Progenitor cell of endocrine pancreas (in vitro differentiated cells): ENCODE measurements around the gene SLC9A8. TPM values are rescaled to one million over a fixed set of nuclear protein-coding genes. Genes with fewer than 3 reads are reported as not detected.

Experiments
- DNase-seq: peaks from one replicate; pipeline ENCODE4 v3.0.0; 2021; ENCODE audit warnings: low spot score; ENCODE audit not compliant: unreplicated experiment
- H3K27ac Mint-ChIP-seq: 2 replicates; pipeline ENCODE4 v1.8.0; 2021; ENCODE audit warnings: mild to moderate bottlenecking, moderate library complexity, mixed read lengths
- H3K27me3 Mint-ChIP-seq: 2 replicates; pipeline ENCODE4 v1.8.0; 2021; ENCODE audit warnings: mixed read lengths
- H3K36me3 Mint-ChIP-seq: 2 replicates; pipeline ENCODE4 v1.8.0; 2022; ENCODE audit warnings: mixed read lengths; ENCODE audit not compliant: insufficient read depth
- H3K4me1 Mint-ChIP-seq: 2 replicates; pipeline ENCODE4 v1.8.0; 2021; ENCODE audit warnings: low read depth, mixed read lengths
- H3K4me3 Mint-ChIP-seq: 2 replicates; pipeline ENCODE4 v1.8.0; 2021; ENCODE audit warnings: low read depth, mild to moderate bottlenecking, moderate library complexity, mixed read lengths
- H3K9me3 Mint-ChIP-seq: 2 replicates; pipeline ENCODE4 v1.8.0; 2021; ENCODE audit warnings: low read depth, mixed read lengths
- CTCF ChIP-seq: fragments of 200-600 bp; sonication (generic); IDR thresholded peaks from one replicate; pipeline ENCODE4 v1.5.0; 2021; ENCODE audit warnings: antibody characterized with exemption, mild to moderate bottlenecking; ENCODE audit not compliant: unreplicated experiment
- total RNA-seq: library from RNA; stranded (reverse); gene quantifications from 2 replicates; pipeline ENCODE4 v1.2.1, GENCODE V29; 2021

Gene SLC9A8
- total RNA-seq, 1 donor from 2014 or later, result 11.4 TPM

DNA sequence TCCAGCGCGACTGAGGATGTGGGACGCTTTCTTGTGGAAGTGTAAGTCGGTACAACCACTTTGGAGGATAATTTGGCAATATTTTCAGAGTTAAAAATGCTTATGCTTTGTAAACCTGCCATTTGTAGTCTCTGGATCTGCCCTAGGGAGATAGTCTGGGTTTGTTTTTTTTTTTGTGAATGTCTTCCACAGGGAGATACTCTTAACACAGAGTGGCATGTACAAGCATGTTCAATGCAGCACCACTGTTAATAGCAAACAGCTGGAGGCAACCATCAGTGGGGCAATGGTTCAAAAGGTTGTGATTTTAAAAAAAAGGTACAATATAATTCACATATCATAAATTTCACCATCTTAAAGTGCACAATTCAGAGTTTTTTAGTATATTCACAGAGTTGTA is 22.4 kb downstream of the SLC9A8 start:
- no peak for DNase-seq
- Mint-ChIP-seq H3K4me3 (no peak overlapping the region), H3K9me3 (peaks cover 3% of the 10 kb centered on the region), H3K27ac (no peak overlapping the region), H3K36me3 (peaks cover 12% of the 10 kb centered on the region), H3K27me3 (no peaks in the 10 kb centered on the region), H3K4me1 (peaks cover 6% of the 10 kb centered on the region)
- no peak for TF ChIP-seq CTCF

DNA sequence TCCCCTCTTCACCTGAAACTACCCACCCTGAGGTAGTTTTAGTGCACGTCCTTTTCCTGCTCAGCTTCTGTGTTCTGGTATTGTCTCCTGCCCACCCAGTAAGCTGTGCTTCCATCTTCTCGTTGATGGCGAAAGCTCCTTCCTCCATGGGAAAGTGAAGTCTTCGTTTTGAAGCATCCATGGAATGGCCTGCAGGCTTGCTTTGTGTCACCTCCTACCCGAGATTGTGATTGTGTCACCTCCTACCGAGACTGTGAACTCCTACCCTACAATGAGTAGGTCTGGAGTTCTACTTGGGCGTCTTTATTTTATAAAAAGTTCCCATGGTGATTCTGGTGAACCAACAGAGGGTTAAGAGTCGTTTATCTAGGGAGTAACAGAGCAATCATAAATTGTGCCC is 25.9 kb downstream of the SLC9A8 start:
- no peak for DNase-seq
- Mint-ChIP-seq H3K4me1 (peaks cover 6% of the 10 kb centered on the region), H3K27ac (no peak overlapping the region), H3K27me3 (no peaks in the 10 kb centered on the region), H3K4me3 (no peak overlapping the region), H3K36me3 (peaks cover 15% of the 10 kb centered on the region), H3K9me3 (peaks cover 3% of the 10 kb centered on the region)
- TF ChIP-seq CTCF, result no peak

- Mint-ChIP-seq H3K9me3 (no peaks in the 10 kb centered on the region), H3K27me3 (no peaks in the 10 kb centered on the region), H3K36me3 (peaks cover 5% of the 10 kb centered on the region), H3K4me3 (no peak overlapping the region), H3K4me1 (no peaks in the 10 kb centered on the region), H3K27ac (no peak overlapping the region)
- DNase-seq, result no peak
- TF ChIP-seq CTCF, result no peak
Observed at GRCh38 chr20:49843139-49843538, 30.5 kb downstream of the SLC9A8 start.

DNA sequence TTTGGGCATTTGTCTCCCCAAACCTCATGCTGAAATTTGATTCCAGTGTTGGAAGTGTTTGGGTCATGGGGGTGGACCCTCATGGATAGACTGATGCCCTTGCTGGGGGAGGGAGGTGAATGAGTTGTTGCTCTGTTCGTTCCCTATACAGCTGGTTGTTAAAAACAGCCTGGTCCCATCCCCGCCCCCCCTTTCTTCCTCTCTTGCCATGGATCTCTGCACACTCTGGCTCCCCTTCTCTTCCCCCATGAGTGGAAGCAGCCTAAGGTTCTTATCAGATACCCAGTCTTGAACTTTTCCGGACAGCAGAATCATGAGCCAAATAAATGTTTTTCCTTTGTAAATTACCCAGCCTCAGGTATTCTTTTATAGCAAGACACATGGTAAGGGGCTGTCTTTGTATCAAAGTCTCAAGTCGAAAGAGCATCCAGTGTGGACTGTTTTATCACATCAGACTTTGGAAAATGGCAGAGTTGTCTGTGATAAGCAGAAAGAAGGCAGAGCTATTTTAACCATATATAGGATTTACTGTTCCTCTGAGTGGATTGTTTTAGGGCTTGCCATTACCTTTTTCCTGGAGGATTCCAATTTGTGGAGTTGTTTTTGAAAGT is 31.2 kb downstream of the SLC9A8 start:
- H3K36me3 Mint-ChIP-seq, result peaks cover 5% of the 10 kb centered on the region
- no peak for TF ChIP-seq CTCF
- H3K4me1 Mint-ChIP-seq, result no peaks in the 10 kb centered on the region
- H3K27ac Mint-ChIP-seq, result no peak overlapping the region
- no peaks in the 10 kb centered on the region for H3K27me3 Mint-ChIP-seq
- DNase-seq, result no peak
- H3K9me3 Mint-ChIP-seq, result no peaks in the 10 kb centered on the region
- no peak overlapping the region for H3K4me3 Mint-ChIP-seq

GRCh38 chr20:49845060-49845459 is 32.4 kb downstream of the SLC9A8 start:
- peaks cover 7% of the 10 kb centered on the region for H3K36me3 Mint-ChIP-seq
- H3K27ac Mint-ChIP-seq, result no peak overlapping the region
- no peaks in the 10 kb centered on the region for H3K9me3 Mint-ChIP-seq
- DNase-seq, result no peak
- H3K4me3 Mint-ChIP-seq, result no peak overlapping the region
- no peaks in the 10 kb centered on the region for H3K4me1 Mint-ChIP-seq
- H3K27me3 Mint-ChIP-seq, result no peaks in the 10 kb centered on the region
- no peak for TF ChIP-seq CTCF
